OCI-LY7 (cell line): ENCODE results near the gene CRIP1. TPM values are rescaled to one million over a fixed set of nuclear protein-coding genes. Genes with fewer than 3 reads are reported as not detected.

Experiments
- BruUV-seq: library from RNA; stranded (reverse); fragments of 400-500 nt; replicated peaks from 2 replicates; lab custom pipeline; 2021; lab: Mats Ljungman, UMichigan
- CTCF ChIA-PET: fragments of 300-600 bp; sonication (Branson Sonifier 250); formaldehyde crosslinking; loops from one replicate; lab custom pipeline; 2022; ENCODE audit warnings: antibody characterized with exemption; ENCODE audit not compliant: unreplicated experiment; lab: Charles Lee
- POLR2A ChIA-PET: fragments of 300-600 bp; sonication (Branson Sonifier 250); formaldehyde crosslinking; loops from one replicate; lab custom pipeline; 2022; ENCODE audit warnings: antibody characterized with exemption; lab: Charles Lee
- DNase-seq: peaks from one replicate; pipeline ENCODE4 v3.0.0-alpha.2; 2015; ENCODE audit warnings: low spot score
- H2AFZ ChIP-seq: fragments of 200-600 bp; sonication (generic), shearing (Covaris generic); 2 replicates; pipeline ENCODE4 v1.6.1; 2014; ENCODE audit warnings: mild to moderate bottlenecking, antibody characterized with exemption, low read length, moderate library complexity
- H3K27ac ChIP-seq: fragments of 200-600 bp; sonication (generic); 2 replicates; pipeline ENCODE4 v1.5.1; 2014; ENCODE audit warnings: mixed run types, low read depth, mild to moderate bottlenecking, moderate library complexity, low read length, inconsistent platforms; ENCODE audit not compliant: poor library complexity, severe bottlenecking
- H3K36me3 ChIP-seq: fragments of 200-600 bp; sonication (generic); 2 replicates; pipeline ENCODE4 v1.6.1; 2014; ENCODE audit warnings: mild to moderate bottlenecking, antibody characterized with exemption, low read length, moderate library complexity, mixed read lengths; ENCODE audit not compliant: insufficient read depth
- H3K4me1 ChIP-seq: fragments of 200-600 bp; sonication (generic); 2 replicates; pipeline ENCODE4 v1.5.1; 2014; ENCODE audit warnings: mild to moderate bottlenecking, low read length; ENCODE audit not compliant: insufficient read depth, poor library complexity, severe bottlenecking
- H3K4me2 ChIP-seq: fragments of 200-600 bp; sonication (generic); 2 replicates; pipeline ENCODE4 v1.6.1; 2014; ENCODE audit warnings: mild to moderate bottlenecking, low read length
- H3K4me3 ChIP-seq: fragments of 200-600 bp; sonication (generic); 2 replicates; pipeline ENCODE4 v1.5.1; 2014; ENCODE audit warnings: mild to moderate bottlenecking, low read depth, low read length; ENCODE audit not compliant: poor library complexity, severe bottlenecking
- H3K79me2 ChIP-seq: fragments of 200-600 bp; sonication (generic); 2 replicates; pipeline ENCODE4 v1.6.1; 2016; ENCODE audit warnings: low read depth, mild to moderate bottlenecking, low read length, moderate library complexity, mixed read lengths; ENCODE audit not compliant: insufficient read depth
- H3K9me2 ChIP-seq: fragments of 200-600 bp; sonication (generic); 2 replicates; pipeline ENCODE4 v1.6.1; 2016; ENCODE audit warnings: mild to moderate bottlenecking, low read length, mixed read lengths; ENCODE audit not compliant: insufficient read depth
- H3K9me3 ChIP-seq: fragments of 200-600 bp; sonication (generic); 2 replicates; pipeline ENCODE4 v1.6.1; 2014; ENCODE audit warnings: mild to moderate bottlenecking, mixed run types, low read length, mixed read lengths
- H4K20me1 ChIP-seq: fragments of 200-600 bp; sonication (generic); 2 replicates; pipeline ENCODE4 v1.6.1; 2014; ENCODE audit warnings: mild to moderate bottlenecking, antibody characterized with exemption, low read length, moderate library complexity, mixed read lengths; ENCODE audit not compliant: insufficient read depth
- EZH2phosphoT487 ChIP-seq: fragments of 200-600 bp; sonication (generic); IDR thresholded peaks from 2 replicates; pipeline ENCODE4 v1.6.1; 2018; ENCODE audit warnings: low read depth, borderline replicate concordance, mild to moderate bottlenecking, mixed run types, antibody characterized with exemption, low read length, moderate library complexity, mixed read lengths
- intact Hi-C: fragments of 100-400 bp; cut with micrococcal nuclease; formaldehyde crosslinking; loops from one replicate; pipeline ENCODE4 v1.10.0; 2022; ENCODE audit not compliant: unreplicated experiment
- total RNA-seq, 2 experiments: library from RNA; depleted of rRNA in 1 of 2; stranded (reverse); fragments of >200 nt in 1 of 2; shearing (Covaris generic) in 1 of 2; gene quantifications; 2 replicates each; pipeline ENCODE4 v1.2.3, GENCODE V29; 2014 to 2022
- TF ChIP-seq, protein P1 (sequence below): fragments of 200-600 bp; sonication (generic); conservative IDR thresholded peaks from 2 replicates; pipeline ENCODE4 v1.5.1; 2014; ENCODE audit warnings: mild to moderate bottlenecking, antibody characterized with exemption, low read length, moderate library complexity, mixed read lengths

CRIP1 gene
- total RNA-seq, 2 experiments from 2014 or later, result 4.6 TPM; not detected in 1

DNA sequence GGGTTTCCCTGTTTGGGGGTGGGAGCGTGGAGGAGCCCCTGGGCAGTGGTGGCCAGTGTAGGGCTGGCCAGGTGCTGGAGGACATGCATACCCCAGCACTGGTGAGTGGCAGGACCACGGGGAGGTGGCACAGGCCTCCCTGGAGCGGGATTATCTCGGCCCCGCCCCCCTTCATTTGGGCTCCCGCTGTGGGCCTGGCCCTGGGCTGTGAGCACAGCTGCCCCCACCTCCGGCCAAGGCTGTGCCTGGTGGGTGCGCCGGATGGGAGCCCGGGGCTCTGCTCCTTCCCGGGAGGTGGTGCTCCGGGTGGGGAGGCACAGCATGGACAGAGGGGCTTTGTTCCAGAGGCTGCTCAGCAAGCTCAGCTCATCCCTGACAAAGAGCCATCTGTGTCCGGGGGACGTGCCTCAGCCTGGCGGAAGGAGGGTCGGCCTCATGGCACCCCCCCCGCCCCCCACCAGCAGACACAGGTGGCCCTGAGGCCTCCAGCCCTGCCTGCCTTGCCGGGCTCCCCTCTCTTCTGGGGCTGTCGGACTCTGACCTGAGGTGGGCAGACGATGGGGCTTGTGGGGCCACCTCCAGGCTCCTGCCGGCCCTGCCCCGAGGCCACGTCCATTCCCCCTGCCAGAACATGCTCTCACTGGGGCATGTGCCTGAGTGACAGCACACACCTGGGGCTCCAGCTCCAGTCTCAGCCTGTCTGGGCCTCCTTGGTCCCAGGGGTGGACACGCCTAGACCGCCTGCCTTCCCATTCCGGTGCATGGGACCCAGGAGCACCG, 12.8 kb downstream of the CRIP1 start:
- TF ChIP-seq, protein P1, sequence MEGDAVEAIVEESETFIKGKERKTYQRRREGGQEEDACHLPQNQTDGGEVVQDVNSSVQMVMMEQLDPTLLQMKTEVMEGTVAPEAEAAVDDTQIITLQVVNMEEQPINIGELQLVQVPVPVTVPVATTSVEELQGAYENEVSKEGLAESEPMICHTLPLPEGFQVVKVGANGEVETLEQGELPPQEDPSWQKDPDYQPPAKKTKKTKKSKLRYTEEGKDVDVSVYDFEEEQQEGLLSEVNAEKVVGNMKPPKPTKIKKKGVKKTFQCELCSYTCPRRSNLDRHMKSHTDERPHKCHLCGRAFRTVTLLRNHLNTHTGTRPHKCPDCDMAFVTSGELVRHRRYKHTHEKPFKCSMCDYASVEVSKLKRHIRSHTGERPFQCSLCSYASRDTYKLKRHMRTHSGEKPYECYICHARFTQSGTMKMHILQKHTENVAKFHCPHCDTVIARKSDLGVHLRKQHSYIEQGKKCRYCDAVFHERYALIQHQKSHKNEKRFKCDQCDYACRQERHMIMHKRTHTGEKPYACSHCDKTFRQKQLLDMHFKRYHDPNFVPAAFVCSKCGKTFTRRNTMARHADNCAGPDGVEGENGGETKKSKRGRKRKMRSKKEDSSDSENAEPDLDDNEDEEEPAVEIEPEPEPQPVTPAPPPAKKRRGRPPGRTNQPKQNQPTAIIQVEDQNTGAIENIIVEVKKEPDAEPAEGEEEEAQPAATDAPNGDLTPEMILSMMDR, result no peak
- TF ChIP-seq EZH2phosphoT487, result no peak
- intact Hi-C loops, result no loop called here
- ChIA-PET POLR2A (no interaction called here), CTCF (no interaction called here)
- Histone ChIP-seq H3K27ac (no peak overlapping the region), H2AFZ (no peak overlapping the region), H3K4me2 (no peak overlapping the region), H3K9me2 (no peaks in the 10 kb centered on the region), H4K20me1 (no peaks in the 10 kb centered on the region), H3K9me3 (no peaks in the 10 kb centered on the region), H3K36me3 (peaks cover 12% of the 10 kb centered on the region), H3K4me1 (no peaks in the 10 kb centered on the region), H3K4me3 (no peak overlapping the region), H3K79me2 (no peaks in the 10 kb centered on the region)
- no peak for DNase-seq
- no TSS peak for BruUV-seq

DNA sequence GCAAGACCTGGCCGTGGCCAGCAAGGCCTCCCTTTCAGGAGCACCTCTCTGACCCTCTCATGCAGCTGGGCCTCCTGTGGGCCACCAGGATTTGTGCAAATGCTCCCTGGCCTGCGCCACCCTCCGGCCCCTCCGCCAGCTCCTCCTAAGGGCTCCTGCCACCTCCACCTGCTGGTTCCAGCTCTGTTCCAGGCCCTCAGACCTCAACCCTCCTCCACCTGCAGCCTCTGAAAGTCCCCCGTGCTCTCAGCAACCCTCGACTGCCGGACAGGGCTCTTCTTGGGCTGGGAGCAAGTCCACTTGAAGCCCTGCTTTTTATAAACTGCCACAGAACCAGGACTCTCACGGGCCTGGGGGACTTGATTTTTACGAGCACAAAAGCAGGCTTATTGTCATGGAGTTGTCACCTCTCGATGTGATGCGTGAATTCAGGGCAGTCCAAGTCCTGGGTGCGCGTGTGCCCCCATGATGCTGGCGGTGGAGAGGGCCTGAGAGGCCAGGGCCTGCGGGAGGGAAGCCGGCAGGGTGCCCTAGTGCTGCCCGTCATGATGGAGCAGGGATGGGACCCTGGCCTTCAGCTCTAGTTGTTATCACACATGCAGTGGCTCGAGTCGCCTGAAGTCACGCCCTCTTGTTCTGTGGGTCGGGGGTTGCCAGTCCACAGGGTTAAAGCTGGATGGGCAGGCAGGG, 13.5 kb downstream of the CRIP1 start:
- ChIA-PET CTCF (no interaction called here), POLR2A (no interaction called here)
- BruUV-seq, result no TSS peak
- no peak overlapping the region for H3K4me3 ChIP-seq
- DNase-seq, result no peak
- H3K36me3 ChIP-seq, result peaks cover 12% of the 10 kb centered on the region
- no peaks in the 10 kb centered on the region for H3K79me2 ChIP-seq
- H3K27ac ChIP-seq, result no peak overlapping the region
- no peaks in the 10 kb centered on the region for H3K9me3 ChIP-seq
- no peaks in the 10 kb centered on the region for H3K4me1 ChIP-seq
- no peaks in the 10 kb centered on the region for H3K9me2 ChIP-seq
- no peak overlapping the region for H2AFZ ChIP-seq
- no peak overlapping the region for H3K4me2 ChIP-seq
- H4K20me1 ChIP-seq, result no peaks in the 10 kb centered on the region
- TF ChIP-seq, protein P1, result no peak
- TF ChIP-seq EZH2phosphoT487, result no peak
- intact Hi-C loops, result no loop called here

DNA sequence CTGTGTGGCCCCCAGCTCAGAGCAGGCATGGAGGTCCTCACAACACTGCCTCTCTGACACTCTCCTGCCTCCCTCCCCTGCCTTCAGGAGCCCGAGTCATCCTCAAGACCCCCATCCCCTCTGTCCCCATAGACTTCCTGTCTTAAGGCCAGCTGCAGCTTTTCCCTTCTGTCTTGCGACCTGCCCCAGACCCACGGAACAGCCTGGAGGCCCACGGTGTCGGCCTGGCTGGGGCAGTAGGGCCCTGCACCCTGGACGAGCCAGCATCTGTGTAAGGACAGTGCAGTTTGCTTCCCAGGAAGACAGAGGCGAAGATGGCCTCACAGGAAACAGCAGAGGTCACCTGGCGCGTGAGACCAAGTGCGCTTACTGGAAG, 14.0 kb downstream of the CRIP1 start:
- no peak for DNase-seq
- intact Hi-C loops, result no loop called here
- TF ChIP-seq EZH2phosphoT487, result no peak
- TF ChIP-seq, protein P1, result no peak
- Histone ChIP-seq H3K27ac (no peak overlapping the region), H3K4me1 (no peaks in the 10 kb centered on the region), H4K20me1 (no peaks in the 10 kb centered on the region), H3K9me3 (no peaks in the 10 kb centered on the region), H3K79me2 (no peaks in the 10 kb centered on the region), H3K4me2 (no peak overlapping the region), H3K9me2 (no peaks in the 10 kb centered on the region), H3K4me3 (no peak overlapping the region), H3K36me3 (peaks cover 12% of the 10 kb centered on the region), H2AFZ (no peak overlapping the region)
- ChIA-PET CTCF (no interaction called here), POLR2A (no interaction called here)
- BruUV-seq, result no TSS peak
